DOHH2 (cell line): ENCODE results near the gene SLC27A4.

Experiments
- H3F3A ChIP-seq: fragments of 200-600 bp; sonication (generic), shearing (Covaris generic); 2 replicates; pipeline ENCODE4 v1.6.0; 2016; ENCODE audit warnings: antibody characterized with exemption, mild to moderate bottlenecking; ENCODE audit not compliant: control insufficient read depth, insufficient read depth
- H3K27ac ChIP-seq: fragments of 200-600 bp; sonication (generic); 2 replicates; pipeline ENCODE4 v1.5.1; 2014; ENCODE audit warnings: low read depth, mild to moderate bottlenecking, low read length, moderate library complexity
- H3K27me3 ChIP-seq: fragments of 200-600 bp; sonication (generic); 2 replicates; pipeline ENCODE4 v1.6.1; 2014; ENCODE audit warnings: mild to moderate bottlenecking, low read length, mixed read lengths; ENCODE audit not compliant: control insufficient read depth
- H3K36me3 ChIP-seq: fragments of 200-600 bp; sonication (generic); 2 replicates; pipeline ENCODE4 v1.6.1; 2014; ENCODE audit warnings: mild to moderate bottlenecking, low read length, moderate library complexity, mixed read lengths; ENCODE audit not compliant: control insufficient read depth
- H3K4me1 ChIP-seq: fragments of 200-600 bp; sonication (generic); 2 replicates; pipeline ENCODE4 v1.6.1; 2014; ENCODE audit warnings: mild to moderate bottlenecking, low read length, mixed read lengths; ENCODE audit not compliant: control insufficient read depth
- H3K4me2 ChIP-seq: fragments of 200-600 bp; sonication (generic); 2 replicates; pipeline ENCODE4 v1.6.0; 2014; ENCODE audit warnings: mild to moderate bottlenecking, low read length, moderate library complexity
- H3K4me3 ChIP-seq: fragments of 200-600 bp; sonication (generic); 2 replicates; pipeline ENCODE4 v1.5.1; 2014; ENCODE audit warnings: mild to moderate bottlenecking, low read length, mixed read lengths
- H3K79me2 ChIP-seq: fragments of 200-600 bp; sonication (generic); 2 replicates; pipeline ENCODE4 v1.6.1; 2014; ENCODE audit warnings: mild to moderate bottlenecking, low read length, mixed read lengths; ENCODE audit not compliant: control insufficient read depth
- H3K9me2 ChIP-seq: fragments of 200-600 bp; sonication (generic); replicated peaks from 2 replicates; pipeline ENCODE4 v1.6.1; 2014; ENCODE audit warnings: mild to moderate bottlenecking, low read length, mixed read lengths; ENCODE audit not compliant: control insufficient read depth
- H3K9me3 ChIP-seq: fragments of 200-600 bp; sonication (generic); 2 replicates; pipeline ENCODE4 v1.6.1; 2014; ENCODE audit warnings: antibody characterized with exemption, low read length, mixed read lengths; ENCODE audit not compliant: control insufficient read depth, insufficient read depth
- H4K20me1 ChIP-seq: fragments of 200-600 bp; sonication (generic); 2 replicates; pipeline ENCODE4 v1.6.0; 2014; ENCODE audit warnings: low read depth, mild to moderate bottlenecking, antibody characterized with exemption, low read length, moderate library complexity; ENCODE audit not compliant: control insufficient read depth, insufficient read depth
- CTCF ChIP-seq: fragments of 200-600 bp; sonication (generic); IDR thresholded peaks from one replicate; pipeline ENCODE4 v1.5.1; 2014; ENCODE audit warnings: antibody characterized with exemption, mild to moderate bottlenecking, low read depth, low read length; ENCODE audit not compliant: poor library complexity, severe bottlenecking
- EZH2phosphoT487 ChIP-seq: fragments of 200-600 bp; sonication (generic); IDR thresholded peaks from 2 replicates; pipeline ENCODE4 v1.6.1; 2017; ENCODE audit warnings: borderline replicate concordance, mild to moderate bottlenecking, antibody characterized with exemption, low read length, moderate library complexity, mixed read lengths

SLC27A4 gene

GRCh38 chr9:128375865-128376264 is 35.5 kb downstream of the SLC27A4 start:
- no peaks in the 10 kb centered on the region for H3F3A ChIP-seq
- H3K4me1 ChIP-seq, result peaks cover 10% of the 10 kb centered on the region
- no peaks in the 10 kb centered on the region for H3K9me3 ChIP-seq

GRCh38 chr9:128382261-128382660 is 41.9 kb downstream of the SLC27A4 start:
- Histone ChIP-seq H3K4me2 (no peak overlapping the region), H3K4me3 (no peak overlapping the region)

More at GRCh38 chr9:128375865-128376264, 35.5 kb downstream of the SLC27A4 start:
- H3K4me3 ChIP-seq, result no peak overlapping the region
- H3K4me2 ChIP-seq, result no peak overlapping the region
- peaks cover 38% of the 10 kb centered on the region for H3K36me3 ChIP-seq
- no peaks in the 10 kb centered on the region for H3K9me2 ChIP-seq
- H3K27ac ChIP-seq, result no peak overlapping the region
- peaks cover 15% of the 10 kb centered on the region for H4K20me1 ChIP-seq
- TF ChIP-seq CTCF, result no peak
- no peak for TF ChIP-seq EZH2phosphoT487
- no peaks in the 10 kb centered on the region for H3K27me3 ChIP-seq
- peaks cover 65% of the 10 kb centered on the region for H3K79me2 ChIP-seq

GRCh38 chr9:128383007-128383753 is 42.9 kb downstream of the SLC27A4 start:
- Histone ChIP-seq H3K4me3 (no peak overlapping the region), H3K4me2 (no peak overlapping the region), H3K36me3 (peaks cover 55% of the 10 kb centered on the region), H3K4me1 (no peaks in the 10 kb centered on the region), H3K9me3 (no peaks in the 10 kb centered on the region), H3F3A (no peaks in the 10 kb centered on the region), H3K79me2 (peaks cover 10% of the 10 kb centered on the region), H3K27ac (no peak overlapping the region), H3K9me2 (no peaks in the 10 kb centered on the region), H4K20me1 (no peaks in the 10 kb centered on the region), H3K27me3 (no peaks in the 10 kb centered on the region)
- TF ChIP-seq CTCF, result no peak
- no peak for TF ChIP-seq EZH2phosphoT487

More at GRCh38 chr9:128382261-128382660, 41.9 kb downstream of the SLC27A4 start:
- Histone ChIP-seq H3K79me2 (peaks cover 15% of the 10 kb centered on the region), H3K9me2 (no peaks in the 10 kb centered on the region), H3K36me3 (peaks cover 51% of the 10 kb centered on the region), H4K20me1 (no peaks in the 10 kb centered on the region), H3F3A (no peaks in the 10 kb centered on the region), H3K4me1 (no peaks in the 10 kb centered on the region), H3K9me3 (no peaks in the 10 kb centered on the region), H3K27me3 (no peaks in the 10 kb centered on the region), H3K27ac (no peak overlapping the region)
- TF ChIP-seq EZH2phosphoT487, result no peak
- TF ChIP-seq CTCF, result no peak
